Measurements from ENCODE around the gene TRIM10.

GRCh38 chr6:30175765-30176164 is 14.8 kb upstream of the TRIM10 start:
- TF ChIP-seq GATA3 (IDR thresholded peaks at IDR 0.05; ENCODE audit: low read depth, low read length) (no peak), GATA2 (IDR thresholded peaks at IDR 0.05; ENCODE audit: low read depth, low read length) (no peak)

All from SH-SY5Y (cell line).